ENCODE results near the gene DYRK4. TPM values are rescaled to one million over a fixed set of nuclear protein-coding genes. Genes with fewer than 3 reads are reported as not detected.

The DYRK4 gene
- total RNA-seq, 3 donors from 2014 or later = 27.0 to 31.3 (median 28.7) TPM

DNA sequence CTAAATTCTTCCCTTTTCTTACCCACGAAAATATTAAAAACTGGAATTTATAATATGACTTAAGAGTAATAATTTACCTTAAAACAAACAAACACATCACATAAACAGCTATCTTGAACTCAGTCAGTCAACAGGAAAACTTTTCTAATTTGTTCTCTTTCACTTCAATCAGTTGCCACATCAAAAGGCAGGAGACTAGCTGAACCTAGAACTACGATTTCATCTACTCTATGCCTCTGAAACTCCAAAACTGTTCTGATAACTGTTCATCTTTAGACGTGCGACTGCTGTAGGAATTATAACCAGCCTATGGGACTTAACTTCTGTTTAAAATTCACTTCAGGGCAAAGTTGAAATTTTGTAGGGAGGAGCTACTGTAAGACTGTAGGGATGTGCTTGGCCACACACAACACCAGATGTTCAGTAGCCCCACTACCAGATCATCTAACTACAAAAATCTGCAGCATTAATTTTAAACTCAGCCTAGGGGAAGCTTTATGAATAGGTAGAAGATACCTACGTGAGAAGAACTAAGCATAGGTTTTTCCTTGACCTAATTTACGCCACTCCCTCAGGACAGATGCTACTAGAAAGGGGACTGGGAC is 30.9 kb upstream of the DYRK4 start:
- TF ChIP-seq CTCF (IDR thresholded peaks at IDR 0.05) = no peak
- ATAC-seq = no peak
- no peak for DNase-seq
- intact Hi-C loops (cut with DNase I, micrococcal nuclease) = no loop called here
- no peaks in the 10 kb centered on the region for H3K9me3 ChIP-seq
- H3K36me3 ChIP-seq (ENCODE audit: low read depth) = no peaks in the 10 kb centered on the region
- H3K4me1 ChIP-seq (ENCODE audit: low read depth) = no peaks in the 10 kb centered on the region
- no peak overlapping the region for H3K4me3 ChIP-seq

DNA sequence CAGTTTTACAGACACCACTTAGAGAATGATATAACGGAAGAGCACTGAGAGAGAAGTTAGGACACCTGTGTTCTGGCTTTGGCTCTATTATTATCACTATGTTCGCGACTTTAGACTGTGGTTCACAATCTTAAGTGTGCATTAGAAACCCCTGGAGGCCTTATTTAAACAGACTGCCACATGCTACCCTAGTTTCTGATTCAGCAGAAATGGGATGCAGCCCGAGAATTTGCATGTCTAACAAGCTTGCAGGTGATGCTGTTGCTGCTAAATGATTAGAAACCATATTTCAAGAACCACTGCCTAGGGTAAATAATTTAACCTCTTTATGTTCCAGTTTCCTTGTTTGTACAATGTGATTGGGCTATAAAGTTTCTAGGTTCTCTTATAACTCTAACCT is 26.9 kb upstream of the DYRK4 start:
- no peak for ATAC-seq
- intact Hi-C loops (cut with DNase I, micrococcal nuclease) = no loop called here
- no peak overlapping the region for H3K4me3 ChIP-seq
- no peak for DNase-seq
- H3K9me3 ChIP-seq = no peaks in the 10 kb centered on the region
- no peaks in the 10 kb centered on the region for H3K36me3 ChIP-seq (ENCODE audit: low read depth)
- no peak for TF ChIP-seq CTCF (IDR thresholded peaks at IDR 0.05)
- H3K4me1 ChIP-seq (ENCODE audit: low read depth) = peaks cover 22% of the 10 kb centered on the region

DNA sequence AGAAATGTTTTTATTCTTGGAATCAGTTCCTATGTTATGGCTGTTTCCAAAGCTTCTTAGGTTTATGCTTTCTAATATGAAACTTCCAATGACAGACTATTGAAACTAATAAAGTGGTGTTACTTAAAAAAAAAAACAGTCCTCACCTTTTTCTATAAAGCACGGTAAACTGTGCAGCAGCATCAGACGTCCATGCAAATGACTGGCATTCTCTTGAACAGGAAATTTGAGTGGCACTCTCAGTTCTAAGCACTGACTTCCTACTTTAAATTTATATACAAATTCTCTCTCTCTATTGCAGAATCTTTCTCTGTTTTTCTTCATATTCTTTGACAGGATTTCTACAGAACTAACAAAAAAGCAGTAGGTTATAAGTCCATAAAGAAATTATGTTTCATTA is 26.1 kb upstream of the DYRK4 start:
- Histone ChIP-seq H3K4me1 (ENCODE audit: low read depth) (peaks cover 22% of the 10 kb centered on the region), H3K4me3 (no peak overlapping the region), H3K9me3 (no peaks in the 10 kb centered on the region), H3K36me3 (ENCODE audit: low read depth) (no peaks in the 10 kb centered on the region)
- intact Hi-C loops (cut with DNase I, micrococcal nuclease) = no loop called here
- no peak for TF ChIP-seq CTCF (IDR thresholded peaks at IDR 0.05)
- no peak for ATAC-seq
- DNase-seq = no peak

- Histone ChIP-seq H3K36me3 (ENCODE audit: low read depth) (no peaks in the 10 kb centered on the region), H3K4me3 (peak within 1 kb of the TSS; percentile 54), H3K9me3 (no peaks in the 10 kb centered on the region), H3K4me1 (ENCODE audit: low read depth) (peaks cover 22% of the 10 kb centered on the region)
- intact Hi-C loops (cut with DNase I, micrococcal nuclease) = no loop called here
- peak; percentile 100 for ATAC-seq
- TF ChIP-seq CTCF (IDR thresholded peaks at IDR 0.05) = no peak
- DNase-seq = peak; percentile 93 to 96 (median 95)
Measured at GRCh38 chr12:4538207-4539160, 23.5 kb upstream of the DYRK4 start, which contains the start of gene RAD51AP1. TSS of gene RAD51AP1 (plus strand) at chr12:4538890. CDS start at chr12:4538940, 50 bp downstream.

GRCh38 chr12:4539167-4539870 is 22.7 kb upstream of the DYRK4 start:
- intact Hi-C loops (cut with DNase I, micrococcal nuclease) = no loop called here
- TF ChIP-seq CTCF (IDR thresholded peaks at IDR 0.05) = no peak
- H3K36me3 ChIP-seq (ENCODE audit: low read depth) = no peaks in the 10 kb centered on the region
- no peaks in the 10 kb centered on the region for H3K9me3 ChIP-seq
- H3K4me3 ChIP-seq = peak overlapping the region; percentile 54
- DNase-seq (no peak), ATAC-seq (no peak)
- H3K4me1 ChIP-seq (ENCODE audit: low read depth) = peaks cover 22% of the 10 kb centered on the region

Data from mucosa of descending colon (tissue), 3 donors.